ENCODE data around the gene TRMT10B.
"Not testable (repeated sequence)": the region's sequence is repeated elsewhere in the genome, so short reads cannot be mapped to it uniquely, and the experiment has no call there.

Gene TRMT10B

DNA sequence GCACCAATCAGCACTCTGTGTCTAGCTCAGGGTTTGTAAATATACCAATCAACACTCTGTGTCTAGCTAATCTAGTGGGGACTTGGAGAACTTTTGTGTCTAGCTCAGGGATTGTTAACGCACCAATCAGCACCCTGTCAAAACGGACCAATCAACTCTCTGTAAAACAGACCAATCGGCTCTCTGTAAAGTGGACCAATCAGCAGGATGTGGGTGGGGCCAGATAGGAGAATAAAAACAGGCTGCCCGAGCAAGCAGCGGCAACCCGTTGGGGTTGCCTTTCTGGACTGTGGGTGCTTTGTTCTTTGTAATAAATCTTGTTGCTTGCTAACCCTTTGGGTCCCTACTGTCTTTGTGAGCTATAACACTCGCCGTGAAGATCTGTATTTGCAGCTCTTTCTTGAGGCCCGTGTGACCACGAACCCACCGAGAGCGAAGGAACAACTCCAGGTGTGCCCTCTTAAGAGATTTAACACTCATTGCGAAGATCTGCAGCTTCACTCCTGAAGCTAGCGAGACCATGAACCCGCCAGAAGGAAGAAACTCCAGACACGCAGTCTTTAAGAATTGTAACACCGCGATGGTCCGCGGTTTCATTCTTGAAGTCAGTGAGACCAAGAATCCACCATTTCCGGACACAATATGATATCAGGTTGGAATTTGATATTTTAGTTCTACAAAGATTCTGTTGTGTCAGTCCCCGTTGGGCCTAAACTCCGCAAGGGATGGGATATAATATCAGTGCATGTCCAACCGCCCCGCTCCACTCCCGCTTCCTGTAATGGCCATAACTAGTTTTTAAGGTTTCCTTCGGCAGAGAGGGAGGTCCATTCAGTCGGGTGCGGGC lies 740 bp upstream of the TRMT10B start:
- TF ChIP-seq, protein P1, sequence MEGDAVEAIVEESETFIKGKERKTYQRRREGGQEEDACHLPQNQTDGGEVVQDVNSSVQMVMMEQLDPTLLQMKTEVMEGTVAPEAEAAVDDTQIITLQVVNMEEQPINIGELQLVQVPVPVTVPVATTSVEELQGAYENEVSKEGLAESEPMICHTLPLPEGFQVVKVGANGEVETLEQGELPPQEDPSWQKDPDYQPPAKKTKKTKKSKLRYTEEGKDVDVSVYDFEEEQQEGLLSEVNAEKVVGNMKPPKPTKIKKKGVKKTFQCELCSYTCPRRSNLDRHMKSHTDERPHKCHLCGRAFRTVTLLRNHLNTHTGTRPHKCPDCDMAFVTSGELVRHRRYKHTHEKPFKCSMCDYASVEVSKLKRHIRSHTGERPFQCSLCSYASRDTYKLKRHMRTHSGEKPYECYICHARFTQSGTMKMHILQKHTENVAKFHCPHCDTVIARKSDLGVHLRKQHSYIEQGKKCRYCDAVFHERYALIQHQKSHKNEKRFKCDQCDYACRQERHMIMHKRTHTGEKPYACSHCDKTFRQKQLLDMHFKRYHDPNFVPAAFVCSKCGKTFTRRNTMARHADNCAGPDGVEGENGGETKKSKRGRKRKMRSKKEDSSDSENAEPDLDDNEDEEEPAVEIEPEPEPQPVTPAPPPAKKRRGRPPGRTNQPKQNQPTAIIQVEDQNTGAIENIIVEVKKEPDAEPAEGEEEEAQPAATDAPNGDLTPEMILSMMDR (IDR thresholded peaks at IDR 0.05), result no peak
- Mint-ChIP-seq H3K9me3 (peaks cover 7% of the 10 kb centered on the region), H3K27ac (no peak overlapping the region), H3K36me3 (ENCODE audit: low read depth) (peaks cover 5% of the 10 kb centered on the region), H3K4me3 (peak overlapping the region; percentile 92), H3K27me3 (ENCODE audit: low read depth, poor library complexity) (peaks cover 8% of the 10 kb centered on the region), H3K4me1 (peaks cover 11% of the 10 kb centered on the region)
- DNase-seq, result no peak

DNA sequence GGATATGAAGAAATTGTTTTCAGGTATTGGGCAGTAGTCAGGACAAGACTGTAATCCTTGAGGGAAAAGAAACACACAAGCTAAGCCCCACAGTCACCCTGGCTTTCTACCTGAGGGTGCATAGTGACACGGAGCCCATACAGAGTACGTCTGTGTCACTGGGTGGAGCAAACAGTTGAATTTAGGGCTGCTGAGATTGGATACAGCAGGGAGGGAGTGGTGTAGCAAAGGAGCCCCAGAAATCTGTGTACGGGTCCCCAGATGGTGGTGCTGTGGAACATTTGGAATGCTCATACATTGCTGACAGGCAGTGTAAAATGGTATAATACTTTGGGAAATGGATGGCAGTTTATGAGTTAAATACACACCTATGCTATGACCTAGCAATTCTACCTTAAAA lies 5.1 kb downstream of the TRMT10B start:
- Mint-ChIP-seq H3K9me3 (no peaks in the 10 kb centered on the region), H3K4me3 (no peak overlapping the region), H3K27ac (no peak overlapping the region), H3K27me3 (ENCODE audit: low read depth, poor library complexity) (peaks cover 6% of the 10 kb centered on the region), H3K36me3 (ENCODE audit: low read depth) (peaks cover 15% of the 10 kb centered on the region), H3K4me1 (peaks cover 11% of the 10 kb centered on the region)
- TF ChIP-seq, protein P1 (IDR thresholded peaks at IDR 0.05), result no peak
- DNase-seq, result no peak

GRCh38 chr9:37760416-37761161 lies 7.0 kb downstream of the TRMT10B start:
- H3K4me3 Mint-ChIP-seq, result no peak overlapping the region
- H3K27ac Mint-ChIP-seq, result no peak overlapping the region
- H3K27me3 Mint-ChIP-seq (ENCODE audit: low read depth, poor library complexity), result peaks cover 3% of the 10 kb centered on the region
- DNase-seq, result no peak
- TF ChIP-seq, protein P1 (IDR thresholded peaks at IDR 0.05), result no peak
- no peaks in the 10 kb centered on the region for H3K4me1 Mint-ChIP-seq
- H3K9me3 Mint-ChIP-seq, result peaks cover 7% of the 10 kb centered on the region
- peaks cover 33% of the 10 kb centered on the region for H3K36me3 Mint-ChIP-seq (ENCODE audit: low read depth)

DNA sequence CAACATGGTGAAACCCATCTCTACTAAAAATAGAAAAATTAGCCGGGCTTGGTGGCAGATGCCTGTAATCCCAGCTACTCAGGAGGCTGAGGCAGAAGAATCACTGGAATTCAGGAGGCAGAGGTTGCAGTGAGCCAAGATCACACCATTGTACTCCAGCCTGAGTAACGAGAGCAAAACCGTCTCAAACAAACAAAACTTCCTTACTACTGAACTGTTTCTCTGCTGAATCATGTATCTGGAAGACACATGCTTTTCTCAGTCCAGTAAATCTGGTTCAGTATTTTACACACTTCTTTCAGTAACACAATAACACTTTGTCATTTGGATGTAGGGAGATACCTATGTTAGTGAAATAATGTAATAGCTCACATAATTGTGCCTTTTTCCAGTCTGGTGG lies 7.9 kb downstream of the TRMT10B start:
- peaks cover 38% of the 10 kb centered on the region for H3K36me3 Mint-ChIP-seq (ENCODE audit: low read depth)
- H3K4me3 Mint-ChIP-seq, result no peak overlapping the region
- H3K27me3 Mint-ChIP-seq (ENCODE audit: low read depth, poor library complexity), result peaks cover 3% of the 10 kb centered on the region
- H3K27ac Mint-ChIP-seq, result peak overlapping the region; percentile 78
- peaks cover 10% of the 10 kb centered on the region for H3K9me3 Mint-ChIP-seq
- TF ChIP-seq, protein P1 (IDR thresholded peaks at IDR 0.05), result no peak
- no peaks in the 10 kb centered on the region for H3K4me1 Mint-ChIP-seq
- DNase-seq, result no peak

DNA sequence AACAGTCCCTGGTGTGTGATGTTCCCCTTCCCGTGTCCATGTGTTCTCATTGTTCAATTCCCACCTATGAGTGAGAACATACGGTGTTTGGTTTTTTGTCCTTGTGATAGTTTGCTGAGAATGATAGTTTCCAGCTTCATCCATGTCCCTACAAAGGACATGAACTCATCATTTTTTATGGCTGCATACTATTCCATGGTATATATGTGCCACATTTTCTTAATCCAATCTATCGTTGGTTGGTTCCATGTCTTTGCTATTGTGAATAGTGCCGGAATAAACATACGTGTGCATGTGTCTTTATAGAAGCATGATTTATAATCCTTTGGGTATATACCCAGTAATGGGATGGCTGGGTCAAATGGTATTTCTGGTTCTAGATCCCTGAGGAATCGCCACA lies 11.7 kb downstream of the TRMT10B start:
- H3K4me1 Mint-ChIP-seq; H3K27me3 Mint-ChIP-seq (ENCODE audit: low read depth, poor library complexity); H3K27ac Mint-ChIP-seq; DNase-seq; H3K4me3 Mint-ChIP-seq; H3K9me3 Mint-ChIP-seq: not testable (repeated sequence)
- peaks cover 53% of the 10 kb centered on the region for H3K36me3 Mint-ChIP-seq (ENCODE audit: low read depth)

- Mint-ChIP-seq H3K27ac (peak overlapping the region; percentile 54), H3K36me3 (ENCODE audit: low read depth) (peaks cover 49% of the 10 kb centered on the region), H3K27me3 (ENCODE audit: low read depth, poor library complexity) (no peaks in the 10 kb centered on the region), H3K9me3 (peaks cover 10% of the 10 kb centered on the region), H3K4me3 (no peak overlapping the region), H3K4me1 (no peaks in the 10 kb centered on the region)
- no peak for DNase-seq
- TF ChIP-seq, protein P1 (IDR thresholded peaks at IDR 0.05), result no peak
Measured at GRCh38 chr9:37769306-37769705, 15.7 kb downstream of the TRMT10B start.

Measured in nephron progenitor cell (in vitro differentiated cells).